ENCODE data around the gene MAML3. TPM values are rescaled to one million over a fixed set of nuclear protein-coding genes. Genes with fewer than 3 reads are reported as not detected.

MAML3 gene
- total and polyA plus RNA-seq, 2 of the 13 experiments (the other 11 are each of a cell fraction or from before 2014, with no cell fraction given): 0.05 to 0.13 TPM

GRCh38 chr4:140150636-140150885, 3.4 kb downstream of the MAML3 start:
- no peak for FAIRE-seq
- Histone ChIP-seq H3K36me3 (replicated peaks in 1 of 2; ENCODE audit: control insufficient read depth in 1 of 2, insufficient read depth in 2 of 2, low read length in 2 of 2) (no peaks in the 10 kb centered on the region), H3K4me2 (ENCODE audit: low read depth, low read length) (peak overlapping the region; percentile 84), H3K9me3 (ENCODE audit: low read length) (no peaks in the 10 kb centered on the region), H3K9ac (ENCODE audit: insufficient read depth, low read depth, low read length) (no peak overlapping the region), H2AFZ (ENCODE audit: low read length) (no peak overlapping the region), H3K4me1 (ENCODE audit: insufficient read depth, low read length) (peaks cover 42% of the 10 kb centered on the region), H3K4me3 (replicated peaks in 1 of 3; ENCODE audit: insufficient read depth in 1 of 3, low read depth in 2 of 3, low read length in 3 of 3) (peak overlapping the region; percentile 58 to 75 (median 61); a peak in 5 of 6 replicates), H3K27me3 (ENCODE audit: control insufficient read depth in 1 of 2, insufficient read depth in 2 of 2, low read length in 2 of 2) (peaks cover 3 to 48% of the 10 kb centered on the region in 2 experiments), H3K27ac (ENCODE audit: extremely low read length, insufficient read depth, low read length) (no peak overlapping the region), H4K20me1 (ENCODE audit: insufficient read depth, low read length) (no peaks in the 10 kb centered on the region), H3K79me2 (ENCODE audit: insufficient read depth, low read length) (no peaks in the 10 kb centered on the region)
- WGBS (ENCODE audit: low lambda C conversion rate): 9% methylated on average over 6 of the region's 13 CpGs
- intact Hi-C loops (cut with micrococcal nuclease; ENCODE audit: unreplicated experiment) (loop anchor here (5.0 kb wide), 1 partner anchor 483 kb away; the partner anchor contains the start of gene MGST2), in situ Hi-C loops (cut with HindIII; ENCODE audit: extremely low pct_ligation_motif_present, low pct_unique_long_range_greater_than_20kb) (loop anchor here (5.0 kb wide), 2 partner anchors 102 to 138 kb away; no protein-coding TSS in a partner anchor)
- POLR2A ChIA-PET: no interaction called here
- CTCF ChIA-PET (ENCODE audit: low intra/inter-chr PET ratio, low total read pairs): no interaction called here
- ATAC-seq: no peak
- no TSS peak for BruUV-seq (replicated peaks)
- DNase-seq (ENCODE audit: low spot score): no peak
- TF ChIP-seq MLLT10 (CRISPR knock-in tag; IDR thresholded peaks at IDR 0.05): no peak
- TF ChIP-seq IKZF5 (CRISPR knock-in tag; IDR thresholded peaks at IDR 0.05): peak; percentile 91; the same call in 1 of the 2 replicates

GRCh38 chr4:140149846-140150635, 3.9 kb downstream of the MAML3 start:
- POLR2A ChIA-PET: no interaction called here
- intact Hi-C loops (cut with micrococcal nuclease; ENCODE audit: unreplicated experiment): loop anchor here (5.0 kb wide), 1 partner anchor 483 kb away; the partner anchor contains the start of gene MGST2
- Histone ChIP-seq H3K4me1 (ENCODE audit: insufficient read depth, low read length) (peaks cover 42% of the 10 kb centered on the region), H3K27ac (ENCODE audit: extremely low read length, insufficient read depth, low read length) (no peak overlapping the region), H2AFZ (ENCODE audit: low read length) (no peak overlapping the region), H3K9ac (ENCODE audit: insufficient read depth, low read depth, low read length) (no peak overlapping the region), H3K9me3 (ENCODE audit: low read length) (no peaks in the 10 kb centered on the region), H3K4me2 (ENCODE audit: low read depth, low read length) (peak overlapping the region; percentile 84), H3K79me2 (ENCODE audit: insufficient read depth, low read length) (no peaks in the 10 kb centered on the region), H3K27me3 (ENCODE audit: control insufficient read depth in 1 of 2, insufficient read depth in 2 of 2, low read length in 2 of 2) (peaks cover 3 to 48% of the 10 kb centered on the region in 2 experiments), H4K20me1 (ENCODE audit: insufficient read depth, low read length) (no peaks in the 10 kb centered on the region), H3K4me3 (replicated peaks in 1 of 3; ENCODE audit: insufficient read depth in 1 of 3, low read depth in 2 of 3, low read length in 3 of 3) (peak overlapping the region; percentile 58 to 75 (median 61); a peak in 3 of 6 replicates), H3K36me3 (replicated peaks in 1 of 2; ENCODE audit: control insufficient read depth in 1 of 2, insufficient read depth in 2 of 2, low read length in 2 of 2) (no peaks in the 10 kb centered on the region)
- in situ Hi-C loops (cut with HindIII; ENCODE audit: extremely low pct_ligation_motif_present, low pct_unique_long_range_greater_than_20kb): loop anchor here (5.0 kb wide), 2 partner anchors 102 to 138 kb away; no protein-coding TSS in a partner anchor
- WGBS (ENCODE audit: low lambda C conversion rate): 10% methylated on average over 15 of the region's 20 CpGs
- BruUV-seq (replicated peaks): no TSS peak
- CTCF ChIA-PET (ENCODE audit: low intra/inter-chr PET ratio, low total read pairs): no interaction called here
- DNase-seq (ENCODE audit: low spot score) (no peak), FAIRE-seq (no peak), ATAC-seq (no peak)
- TF ChIP-seq ZBTB7B (CRISPR knock-in tag; IDR thresholded peaks at IDR 0.05): no peak
- no peak for TF ChIP-seq SMC3 (IDR thresholded peaks at IDR 0.05; ENCODE audit: low read length)
- no peak for TF ChIP-seq ZNF619 (CRISPR knock-in tag; IDR thresholded peaks at IDR 0.05)
- TF ChIP-seq TCF7L2 (IDR thresholded peaks at IDR 0.05; ENCODE audit: low read depth, low read length): no peak
- no peak for TF ChIP-seq FLYWCH1 (CRISPR knock-in tag; IDR thresholded peaks at IDR 0.05)
- no peak for TF ChIP-seq THRA (CRISPR knock-in tag; IDR thresholded peaks at IDR 0.05; ENCODE audit: borderline replicate concordance)
- no peak for TF ChIP-seq GRHL1 (CRISPR knock-in tag; conservative IDR thresholded peaks at IDR 0.05)
- TF ChIP-seq ZNF33A (CRISPR knock-in tag; IDR thresholded peaks at IDR 0.05; ENCODE audit: borderline replicate concordance): no peak
- no peak for TF ChIP-seq ZNF441 (CRISPR knock-in tag; IDR thresholded peaks at IDR 0.05; ENCODE audit: borderline replicate concordance)
- TF ChIP-seq ZBTB26 (CRISPR knock-in tag; IDR thresholded peaks at IDR 0.05; ENCODE audit: borderline replicate concordance): no peak

Measured in HepG2 (cell line).